ENCODE data around the gene MYO10.
A peak's percentile ranks its signal among the peaks of the same experiment; 100 is the strongest.
"Not testable (repeated sequence)": the region's sequence is repeated elsewhere in the genome, so short reads cannot be mapped to it uniquely, and the experiment has no call there.

The MYO10 gene

GRCh38 chr5:16787278-16787677, 148.8 kb downstream of the MYO10 start:
- DNase-seq (ENCODE audit: low read depth in 3 of 3, low spot score in 1 of 3) = no peak

GRCh38 chr5:16784843-16785791, 151.0 kb downstream of the MYO10 start:
- peak in 1 of 3 donors; percentile 11 for DNase-seq (ENCODE audit: low read depth in 3 of 3, low spot score in 1 of 3)

- DNase-seq (ENCODE audit: low read depth in 3 of 3, low spot score in 1 of 3) = no peak
Measured at GRCh38 chr5:16784088-16784487, 152.0 kb downstream of the MYO10 start.

GRCh38 chr5:16781828-16782626, 154.1 kb downstream of the MYO10 start:
- DNase-seq (ENCODE audit: low read depth in 3 of 3, low spot score in 1 of 3) = no peak

- no peak for DNase-seq (ENCODE audit: low read depth in 3 of 3, low spot score in 1 of 3)
Measured at GRCh38 chr5:16780325-16780724, 155.8 kb downstream of the MYO10 start.

- no peak for DNase-seq (ENCODE audit: low read depth in 3 of 3, low spot score in 1 of 3)
Measured at GRCh38 chr5:16777432-16777831, 158.7 kb downstream of the MYO10 start.

- DNase-seq (ENCODE audit: low read depth in 3 of 3, low spot score in 1 of 3) = no peak
Measured at GRCh38 chr5:16776611-16777251, 159.4 kb downstream of the MYO10 start.

GRCh38 chr5:16774806-16775205, 161.3 kb downstream of the MYO10 start:
- DNase-seq (ENCODE audit: low read depth in 3 of 3, low spot score in 1 of 3) = no peak

- no peak for DNase-seq (ENCODE audit: low read depth in 3 of 3, low spot score in 1 of 3)
Measured at GRCh38 chr5:16773991-16774390, 162.1 kb downstream of the MYO10 start.

- DNase-seq (ENCODE audit: low read depth in 3 of 3, low spot score in 1 of 3) = no peak
Measured at GRCh38 chr5:16772556-16772955, 163.5 kb downstream of the MYO10 start.

GRCh38 chr5:16768184-16768583, 167.9 kb downstream of the MYO10 start:
- no peak for DNase-seq (ENCODE audit: low read depth in 3 of 3, low spot score in 1 of 3)

GRCh38 chr5:16763211-16763610, 172.9 kb downstream of the MYO10 start:
- DNase-seq (ENCODE audit: low read depth in 3 of 3, low spot score in 1 of 3) = no peak

- no peak for DNase-seq (ENCODE audit: low read depth in 3 of 3, low spot score in 1 of 3)
Measured at GRCh38 chr5:16759147-16759773, 176.8 kb downstream of the MYO10 start.

- DNase-seq (ENCODE audit: low read depth in 3 of 3, low spot score in 1 of 3) = no peak
Measured at GRCh38 chr5:16757989-16758501, 178.0 kb downstream of the MYO10 start.

- not testable (repeated sequence) for DNase-seq (ENCODE audit: low read depth in 3 of 3, low spot score in 1 of 3)
Measured at GRCh38 chr5:16757577-16757976, 178.5 kb downstream of the MYO10 start.

GRCh38 chr5:16757146-16757545, 178.9 kb downstream of the MYO10 start:
- no peak for DNase-seq (ENCODE audit: low read depth in 3 of 3, low spot score in 1 of 3)

- no peak for DNase-seq (ENCODE audit: low read depth in 3 of 3, low spot score in 1 of 3)
Measured at GRCh38 chr5:16756692-16757091, 179.4 kb downstream of the MYO10 start.

GRCh38 chr5:16755641-16756040, 180.4 kb downstream of the MYO10 start:
- no peak for DNase-seq (ENCODE audit: low read depth in 3 of 3, low spot score in 1 of 3)

- DNase-seq (ENCODE audit: low read depth in 3 of 3, low spot score in 1 of 3) = no peak
Measured at GRCh38 chr5:16754601-16755000, 181.5 kb downstream of the MYO10 start.

GRCh38 chr5:16754086-16754485, 182.0 kb downstream of the MYO10 start:
- no peak for DNase-seq (ENCODE audit: low read depth in 3 of 3, low spot score in 1 of 3)

GRCh38 chr5:16750445-16750844, 185.6 kb downstream of the MYO10 start:
- no peak for DNase-seq (ENCODE audit: low read depth in 3 of 3, low spot score in 1 of 3)
